ENCODE data around the gene LRP1B. TPM values are rescaled to one million over a fixed set of nuclear protein-coding genes. Genes with fewer than 3 reads are reported as not detected.

The LRP1B gene
- total and polyA plus RNA-seq, 4 donors, result 0.01 to 0.84 (median 0.17) TPM

- 58% methylated on average over 2 of the region's 2 CpGs for WGBS
- no peaks in the 10 kb centered on the region for H3K4me1 ChIP-seq (ENCODE audit: control insufficient read depth in 4 of 4, insufficient read depth in 4 of 4, low read length in 3 of 4)
- H3K36me3 ChIP-seq (ENCODE audit: control insufficient read depth in 4 of 4, insufficient read depth in 3 of 4, low read depth in 1 of 4, low read length in 3 of 4), result no peaks in the 10 kb centered on the region
These were observed 286.6 kb downstream of the LRP1B start for GRCh38 chr2:141844231-141844630.

More at GRCh38 chr2:141844231-141844630, 286.6 kb downstream of the LRP1B start:
- Histone ChIP-seq H3K27me3 (ENCODE audit: control insufficient read depth in 4 of 4, insufficient read depth in 4 of 4, low read length in 3 of 4) (no peaks in the 10 kb centered on the region), H3K4me3 (ENCODE audit: low read depth in 1 of 3, low read length in 3 of 3) (no peak overlapping the region), H3K27ac (ENCODE audit: low read depth in 1 of 2, low read length in 2 of 2) (no peak overlapping the region), H3K9ac (ENCODE audit: low read depth in 1 of 2, low read length in 2 of 2) (no peak overlapping the region), H3K9me3 (ENCODE audit: control insufficient read depth in 4 of 4, low read length in 3 of 4) (no peaks in the 10 kb centered on the region)
- TF ChIP-seq RAD21 (IDR thresholded peaks at IDR 0.05) (no peak), MAX (IDR thresholded peaks at IDR 0.05) (no peak), ZBTB33 (IDR thresholded peaks at IDR 0.05) (no peak), YY1 (IDR thresholded peaks at IDR 0.05) (no peak), FOXA2 (IDR thresholded peaks at IDR 0.05) (no peak), FOXA1 (IDR thresholded peaks at IDR 0.05) (no peak), RXRA (IDR thresholded peaks at IDR 0.05) (no peak), GABPA (IDR thresholded peaks at IDR 0.05 in 1 of 2, conservative IDR thresholded peaks at IDR 0.05 in 1 of 2) (no peak), TAF1 (conservative IDR thresholded peaks at IDR 0.05) (no peak), EGR1 (IDR thresholded peaks at IDR 0.05; ENCODE audit: low read depth in 2 of 2) (no peak), SP1 (IDR thresholded peaks at IDR 0.05) (no peak), REST (IDR thresholded peaks at IDR 0.05) (no peak), NR2F2 (IDR thresholded peaks at IDR 0.05) (no peak), JUND (IDR thresholded peaks at IDR 0.05) (no peak), HNF4A (conservative IDR thresholded peaks at IDR 0.05) (no peak), HNF4G (IDR thresholded peaks at IDR 0.05) (no peak)
- TF ChIP-seq, protein P1, sequence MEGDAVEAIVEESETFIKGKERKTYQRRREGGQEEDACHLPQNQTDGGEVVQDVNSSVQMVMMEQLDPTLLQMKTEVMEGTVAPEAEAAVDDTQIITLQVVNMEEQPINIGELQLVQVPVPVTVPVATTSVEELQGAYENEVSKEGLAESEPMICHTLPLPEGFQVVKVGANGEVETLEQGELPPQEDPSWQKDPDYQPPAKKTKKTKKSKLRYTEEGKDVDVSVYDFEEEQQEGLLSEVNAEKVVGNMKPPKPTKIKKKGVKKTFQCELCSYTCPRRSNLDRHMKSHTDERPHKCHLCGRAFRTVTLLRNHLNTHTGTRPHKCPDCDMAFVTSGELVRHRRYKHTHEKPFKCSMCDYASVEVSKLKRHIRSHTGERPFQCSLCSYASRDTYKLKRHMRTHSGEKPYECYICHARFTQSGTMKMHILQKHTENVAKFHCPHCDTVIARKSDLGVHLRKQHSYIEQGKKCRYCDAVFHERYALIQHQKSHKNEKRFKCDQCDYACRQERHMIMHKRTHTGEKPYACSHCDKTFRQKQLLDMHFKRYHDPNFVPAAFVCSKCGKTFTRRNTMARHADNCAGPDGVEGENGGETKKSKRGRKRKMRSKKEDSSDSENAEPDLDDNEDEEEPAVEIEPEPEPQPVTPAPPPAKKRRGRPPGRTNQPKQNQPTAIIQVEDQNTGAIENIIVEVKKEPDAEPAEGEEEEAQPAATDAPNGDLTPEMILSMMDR (IDR thresholded peaks at IDR 0.05; ENCODE audit: low read depth, low read length, missing input control), result no peak
- TF ChIP-seq, protein P2, sequence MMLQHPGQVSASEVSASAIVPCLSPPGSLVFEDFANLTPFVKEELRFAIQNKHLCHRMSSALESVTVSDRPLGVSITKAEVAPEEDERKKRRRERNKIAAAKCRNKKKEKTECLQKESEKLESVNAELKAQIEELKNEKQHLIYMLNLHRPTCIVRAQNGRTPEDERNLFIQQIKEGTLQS (IDR thresholded peaks at IDR 0.05), result no peak
- no peak for DNase-seq (ENCODE audit: low spot score)
